Measurements from ENCODE around the gene DPH3.

GRCh38 chr3:16289144-16289889 is 24.6 kb upstream of the DPH3 start:
- no peak for TF ChIP-seq CREB1 (IDR thresholded peaks at IDR 0.05; ENCODE audit: low read depth)
- no peak; the same call in 1 of the 2 replicates for TF ChIP-seq POLR2AphosphoS5 (IDR thresholded peaks at IDR 0.05; ENCODE audit: low read length)
- no peak for TF ChIP-seq FOXM1 (IDR thresholded peaks at IDR 0.05; ENCODE audit: low read depth, low read length)
- TF ChIP-seq, protein P1, sequence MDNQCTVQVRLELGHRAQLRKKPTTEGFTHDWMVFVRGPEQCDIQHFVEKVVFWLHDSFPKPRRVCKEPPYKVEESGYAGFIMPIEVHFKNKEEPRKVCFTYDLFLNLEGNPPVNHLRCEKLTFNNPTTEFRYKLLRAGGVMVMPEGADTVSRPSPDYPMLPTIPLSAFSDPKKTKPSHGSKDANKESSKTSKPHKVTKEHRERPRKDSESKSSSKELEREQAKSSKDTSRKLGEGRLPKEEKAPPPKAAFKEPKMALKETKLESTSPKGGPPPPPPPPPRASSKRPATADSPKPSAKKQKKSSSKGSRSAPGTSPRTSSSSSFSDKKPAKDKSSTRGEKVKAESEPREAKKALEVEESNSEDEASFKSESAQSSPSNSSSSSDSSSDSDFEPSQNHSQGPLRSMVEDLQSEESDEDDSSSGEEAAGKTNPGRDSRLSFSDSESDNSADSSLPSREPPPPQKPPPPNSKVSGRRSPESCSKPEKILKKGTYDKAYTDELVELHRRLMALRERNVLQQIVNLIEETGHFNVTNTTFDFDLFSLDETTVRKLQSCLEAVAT (IDR thresholded peaks at IDR 0.05): no peak
- TF ChIP-seq PBX3 (IDR thresholded peaks at IDR 0.05; ENCODE audit: insufficient replicate concordance, low read depth, low read length): no peak
- no peak for TF ChIP-seq SP1 (IDR thresholded peaks at IDR 0.05; ENCODE audit: low read depth, low read length)
- TF ChIP-seq POLR2AphosphoS2 (IDR thresholded peaks at IDR 0.05; ENCODE audit: low read depth, low read length): no peak
- TF ChIP-seq ZNF274 (IDR thresholded peaks at IDR 0.05; ENCODE audit: insufficient read depth, insufficient read length): no peak
- TF ChIP-seq CTCF (IDR thresholded peaks at IDR 0.05 in 2 of 3, conservative IDR thresholded peaks at IDR 0.05 in 1 of 3; ENCODE audit: control insufficient read depth in 2 of 3, extremely low read depth in 1 of 3, insufficient read depth in 1 of 3, low read depth in 3 of 3, low read length in 3 of 3): no peak
- TF ChIP-seq, protein P2, sequence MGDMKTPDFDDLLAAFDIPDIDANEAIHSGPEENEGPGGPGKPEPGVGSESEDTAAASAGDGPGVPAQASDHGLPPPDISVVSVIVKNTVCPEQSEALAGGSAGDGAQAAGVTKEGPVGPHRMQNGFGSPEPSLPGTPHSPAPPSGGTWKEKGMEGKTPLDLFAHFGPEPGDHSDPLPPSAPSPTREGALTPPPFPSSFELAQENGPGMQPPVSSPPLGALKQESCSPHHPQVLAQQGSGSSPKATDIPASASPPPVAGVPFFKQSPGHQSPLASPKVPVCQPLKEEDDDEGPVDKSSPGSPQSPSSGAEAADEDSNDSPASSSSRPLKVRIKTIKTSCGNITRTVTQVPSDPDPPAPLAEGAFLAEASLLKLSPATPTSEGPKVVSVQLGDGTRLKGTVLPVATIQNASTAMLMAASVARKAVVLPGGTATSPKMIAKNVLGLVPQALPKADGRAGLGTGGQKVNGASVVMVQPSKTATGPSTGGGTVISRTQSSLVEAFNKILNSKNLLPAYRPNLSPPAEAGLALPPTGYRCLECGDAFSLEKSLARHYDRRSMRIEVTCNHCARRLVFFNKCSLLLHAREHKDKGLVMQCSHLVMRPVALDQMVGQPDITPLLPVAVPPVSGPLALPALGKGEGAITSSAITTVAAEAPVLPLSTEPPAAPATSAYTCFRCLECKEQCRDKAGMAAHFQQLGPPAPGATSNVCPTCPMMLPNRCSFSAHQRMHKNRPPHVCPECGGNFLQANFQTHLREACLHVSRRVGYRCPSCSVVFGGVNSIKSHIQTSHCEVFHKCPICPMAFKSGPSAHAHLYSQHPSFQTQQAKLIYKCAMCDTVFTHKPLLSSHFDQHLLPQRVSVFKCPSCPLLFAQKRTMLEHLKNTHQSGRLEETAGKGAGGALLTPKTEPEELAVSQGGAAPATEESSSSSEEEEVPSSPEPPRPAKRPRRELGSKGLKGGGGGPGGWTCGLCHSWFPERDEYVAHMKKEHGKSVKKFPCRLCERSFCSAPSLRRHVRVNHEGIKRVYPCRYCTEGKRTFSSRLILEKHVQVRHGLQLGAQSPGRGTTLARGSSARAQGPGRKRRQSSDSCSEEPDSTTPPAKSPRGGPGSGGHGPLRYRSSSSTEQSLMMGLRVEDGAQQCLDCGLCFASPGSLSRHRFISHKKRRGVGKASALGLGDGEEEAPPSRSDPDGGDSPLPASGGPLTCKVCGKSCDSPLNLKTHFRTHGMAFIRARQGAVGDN (IDR thresholded peaks at IDR 0.05): no peak
- no peak for TF ChIP-seq CREM (IDR thresholded peaks at IDR 0.05; ENCODE audit: low read depth)

Measured in GM12878 (cell line).